ENCODE measurements around the gene RALGPS1.

RALGPS1 gene

DNA sequence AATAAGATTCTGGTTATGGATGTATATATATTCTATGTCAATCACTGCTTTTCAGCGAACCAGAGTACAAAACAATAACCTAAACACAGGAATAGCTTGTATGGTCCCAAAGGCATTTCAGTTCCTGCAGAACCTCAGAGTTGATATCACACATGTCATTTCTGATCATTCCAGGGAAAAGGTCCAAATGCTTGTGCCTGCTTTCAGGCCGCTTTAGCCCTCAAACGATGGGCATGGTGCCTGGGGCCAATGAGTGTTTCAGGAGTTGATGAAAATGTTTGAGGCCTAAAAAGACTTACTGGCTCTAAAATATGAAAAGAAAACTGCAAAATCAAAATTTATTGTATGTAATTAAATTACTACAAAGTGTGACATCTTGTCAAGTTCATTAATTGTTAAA is 185.1 kb downstream of the RALGPS1 start:
- DNase-seq (ENCODE audit: low read depth), result no peak

DNA sequence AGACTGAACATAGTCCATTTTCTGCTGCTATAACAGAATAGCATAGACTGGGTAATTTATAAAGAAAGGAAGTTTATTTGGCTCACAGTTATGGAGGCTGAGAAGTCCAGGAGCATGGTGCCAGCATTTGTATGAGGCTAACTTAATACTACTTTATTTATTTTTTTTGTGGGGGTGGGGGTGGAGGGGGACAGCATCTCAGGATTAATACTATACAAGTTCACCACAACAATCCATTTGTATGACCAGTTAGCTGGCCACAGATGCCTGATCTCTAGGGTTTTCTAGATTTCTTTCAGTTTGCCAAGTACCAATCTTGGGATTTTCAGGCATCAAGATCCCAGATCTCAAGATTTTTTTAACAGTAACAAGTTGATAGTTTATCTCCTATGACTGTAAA is 187.6 kb downstream of the RALGPS1 start:
- no peak for DNase-seq (ENCODE audit: low read depth)

DNA sequence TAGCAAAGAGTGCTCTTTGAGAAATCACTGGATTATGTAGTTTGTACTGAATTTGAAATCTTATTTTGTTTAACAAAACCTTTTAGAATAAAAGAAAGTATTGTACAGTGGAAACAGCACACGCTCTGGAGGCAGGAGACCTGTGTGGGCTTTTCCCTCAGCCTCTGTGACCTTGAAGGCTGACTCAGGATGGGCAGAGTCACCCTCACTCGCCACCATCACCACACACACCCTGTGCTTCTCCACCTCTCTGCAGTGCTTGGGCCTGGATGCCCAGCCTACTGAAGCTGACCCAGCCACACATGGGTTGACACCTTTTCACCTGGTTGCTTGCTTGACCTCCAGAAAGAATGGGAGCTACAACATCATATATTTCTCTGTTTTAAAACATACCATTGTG is 188.2 kb downstream of the RALGPS1 start:
- DNase-seq (ENCODE audit: low read depth), result no peak

DNA sequence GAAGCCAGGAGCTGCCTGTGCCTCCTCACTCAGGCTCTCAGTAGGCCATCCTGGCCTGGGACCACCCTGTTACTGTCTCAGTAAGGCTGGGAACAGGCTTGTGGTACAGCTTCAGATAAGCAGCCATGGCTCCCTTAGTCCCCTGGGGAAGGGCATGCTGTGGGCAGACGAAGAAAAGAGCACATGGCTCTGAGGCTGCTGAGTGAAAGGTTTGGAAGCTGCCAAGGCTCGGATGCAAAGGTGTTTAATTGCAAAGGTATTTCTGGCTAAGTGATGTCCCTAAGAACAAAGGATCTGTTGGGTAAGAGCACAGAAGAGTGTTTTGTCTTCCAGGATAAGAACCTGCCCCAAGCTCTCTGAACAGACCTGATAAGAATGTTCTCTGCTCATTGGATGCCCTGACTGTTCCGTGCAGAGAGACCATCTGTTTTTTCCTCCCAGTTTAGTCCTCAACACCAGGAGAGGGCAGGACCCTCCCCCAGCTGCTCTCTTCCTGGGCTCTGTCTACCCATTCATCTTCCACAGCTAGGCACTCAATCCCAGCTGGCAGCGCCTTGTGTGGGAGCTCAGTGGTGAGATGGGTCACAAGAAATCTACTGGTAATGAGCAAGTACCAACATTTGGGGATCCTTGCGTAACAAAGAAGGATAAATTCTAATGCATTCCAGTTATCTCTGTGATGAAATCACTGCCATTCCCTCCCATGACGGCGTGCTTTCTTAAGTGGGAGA is 190.2 kb downstream of the RALGPS1 start:
- DNase-seq (ENCODE audit: low read depth), result no peak

DNA sequence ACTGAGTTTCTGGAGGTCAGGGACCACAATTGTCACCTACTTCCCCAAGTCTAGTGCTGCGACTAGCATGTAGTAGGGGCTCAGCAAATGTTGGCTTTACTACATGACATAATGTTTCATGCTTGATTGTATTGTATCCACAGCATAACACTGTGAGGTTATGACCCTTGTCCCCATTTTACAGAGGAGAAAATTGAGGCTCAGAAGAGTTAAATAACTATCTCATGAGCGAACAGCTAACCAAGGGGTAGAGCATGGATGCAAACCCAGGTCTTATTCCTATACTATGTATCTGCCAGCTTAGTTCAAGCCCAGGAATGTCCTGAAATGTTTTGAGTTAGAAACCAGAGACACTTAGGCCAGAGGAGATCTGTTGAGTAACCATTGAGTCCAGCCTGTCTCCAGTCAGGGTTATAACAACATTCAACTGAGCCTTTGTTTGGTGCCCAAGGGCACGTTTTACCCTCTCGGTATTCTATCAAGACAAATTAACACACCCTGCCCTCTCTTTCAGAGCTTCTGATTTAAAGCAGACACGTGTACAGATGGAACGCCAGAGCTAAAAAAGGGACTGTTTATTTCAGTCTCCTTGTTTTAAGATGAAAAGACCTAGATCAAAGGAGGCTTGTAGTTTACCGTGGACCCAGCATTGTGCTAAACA is 191.4 kb downstream of the RALGPS1 start:
- no peak for DNase-seq (ENCODE audit: low read depth)

DNA sequence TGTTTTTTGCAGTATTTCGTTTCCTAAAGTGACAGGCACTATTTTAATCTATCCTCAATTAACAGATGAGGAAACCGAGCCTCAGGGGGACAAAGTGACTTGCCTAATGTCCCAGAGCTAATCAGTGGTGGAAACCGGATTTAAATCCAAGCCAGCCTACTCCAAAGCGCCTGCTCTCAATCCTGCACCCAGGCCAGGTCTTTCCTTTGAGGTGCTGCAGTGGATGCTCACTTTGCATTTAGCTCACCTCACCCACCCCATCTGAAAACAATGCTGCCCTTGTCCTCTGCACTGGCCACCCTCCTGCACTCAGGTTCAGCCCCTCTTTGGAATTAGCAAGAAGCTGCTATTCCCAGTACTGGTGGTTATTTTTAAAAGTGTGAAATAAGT is 191.9 kb downstream of the RALGPS1 start:
- no peak for DNase-seq (ENCODE audit: low read depth)

DNA sequence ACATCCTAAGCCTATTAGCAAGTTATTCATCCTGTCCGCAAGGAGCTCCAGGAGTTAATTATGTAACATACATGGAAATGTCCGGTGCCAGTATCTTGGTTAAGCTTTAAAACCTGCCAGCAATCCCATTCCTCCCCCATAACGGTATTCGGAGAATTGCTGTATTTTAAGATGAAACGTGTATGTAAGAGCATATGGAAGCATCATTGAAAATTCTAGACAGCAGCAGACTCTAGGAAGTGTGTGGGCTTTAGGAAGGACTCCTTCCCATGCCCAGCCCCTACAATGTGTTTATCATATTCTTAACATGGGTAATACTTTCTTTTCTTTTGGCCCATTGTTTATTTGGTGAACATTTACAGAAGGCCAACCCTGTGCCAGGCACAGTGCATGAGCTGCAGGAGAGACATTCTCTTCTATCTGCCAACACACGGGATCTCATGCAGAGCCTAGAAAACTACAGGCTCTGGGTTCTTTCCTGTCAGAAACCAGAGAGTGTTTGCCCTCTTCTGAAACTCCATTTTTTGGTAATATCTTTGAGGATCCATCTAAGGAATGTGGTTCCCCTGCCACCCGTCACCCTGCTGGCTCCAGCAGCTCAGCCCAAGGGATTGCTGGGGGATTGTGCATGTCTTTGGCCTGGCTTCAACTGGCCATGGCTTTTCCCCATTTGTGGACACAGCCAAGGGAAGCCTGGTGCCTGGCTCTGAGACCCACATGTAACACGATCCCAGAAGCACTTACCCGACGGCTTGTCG is 192.8 kb downstream of the RALGPS1 start:
- no peak for DNase-seq (ENCODE audit: low read depth)

DNA sequence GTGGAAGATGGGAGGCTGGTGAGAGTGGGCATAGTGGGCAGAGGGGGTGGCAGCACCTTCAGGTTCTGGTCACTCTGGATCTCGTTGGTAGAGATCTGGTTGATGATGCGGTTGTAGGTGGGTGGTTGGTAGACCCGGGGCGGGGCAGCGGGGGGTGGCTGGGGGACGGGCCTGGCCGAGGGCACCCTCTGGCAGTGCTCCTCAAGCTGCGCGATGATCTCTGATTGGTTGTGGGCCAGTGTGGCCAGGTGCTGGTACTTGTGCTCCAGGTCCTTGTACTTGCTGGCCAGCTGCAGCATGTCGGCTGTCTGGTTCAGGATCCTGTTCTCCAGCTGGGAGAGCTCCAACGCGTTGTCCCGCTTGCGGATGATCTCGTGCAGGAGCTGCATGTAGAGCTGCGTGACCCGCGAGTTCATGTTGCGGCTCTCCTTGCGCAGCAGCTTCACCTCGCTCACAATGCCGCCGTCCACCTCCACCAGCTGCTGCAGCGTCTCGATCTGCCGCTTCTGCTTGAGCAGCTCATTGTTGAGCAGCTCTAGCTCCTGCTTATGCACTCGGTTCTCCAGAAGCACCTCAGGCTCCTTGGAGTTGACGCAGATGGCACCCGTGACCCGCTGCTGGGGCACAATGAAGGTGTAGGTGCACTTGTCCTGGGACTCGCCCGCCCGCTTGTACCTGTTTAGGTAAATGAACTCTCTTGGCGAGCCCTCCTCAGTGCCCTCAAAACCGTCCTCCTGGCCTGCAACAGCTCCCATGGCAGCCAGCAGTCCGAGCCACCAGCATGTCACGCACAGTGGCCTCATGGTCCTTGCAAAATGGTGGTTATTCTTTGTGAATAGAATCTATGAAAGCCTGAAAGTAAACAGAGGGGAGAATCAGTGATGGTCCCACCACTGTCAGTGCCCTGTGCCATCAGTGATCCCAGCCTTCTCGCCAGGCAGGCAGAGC is 193.6 kb downstream of the RALGPS1 start:
- no peak for DNase-seq (ENCODE audit: low read depth)

DNA sequence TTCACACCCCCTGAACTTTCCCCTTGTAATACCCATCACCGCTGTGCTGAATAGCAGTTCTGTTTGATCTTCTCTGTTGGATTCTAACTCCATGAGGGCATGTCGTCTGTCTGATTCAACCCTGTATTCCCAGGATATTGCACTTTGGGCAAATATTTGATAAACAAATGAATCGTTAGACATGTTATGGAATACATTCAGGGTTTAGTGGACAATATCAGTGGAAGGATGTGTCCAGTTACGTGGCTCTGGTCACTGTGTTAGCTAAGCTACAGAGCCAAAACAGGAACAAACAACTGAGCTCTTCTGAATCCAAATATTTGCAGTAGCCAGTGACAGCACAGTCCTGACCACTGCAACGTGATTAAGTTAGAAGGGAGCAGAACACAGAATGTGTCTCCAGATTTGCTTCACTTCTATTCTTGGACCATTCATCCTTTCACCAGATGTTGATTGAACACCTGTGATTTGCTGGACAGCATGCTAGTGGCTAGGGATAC is 194.7 kb downstream of the RALGPS1 start:
- no peak for DNase-seq (ENCODE audit: low read depth)

DNA sequence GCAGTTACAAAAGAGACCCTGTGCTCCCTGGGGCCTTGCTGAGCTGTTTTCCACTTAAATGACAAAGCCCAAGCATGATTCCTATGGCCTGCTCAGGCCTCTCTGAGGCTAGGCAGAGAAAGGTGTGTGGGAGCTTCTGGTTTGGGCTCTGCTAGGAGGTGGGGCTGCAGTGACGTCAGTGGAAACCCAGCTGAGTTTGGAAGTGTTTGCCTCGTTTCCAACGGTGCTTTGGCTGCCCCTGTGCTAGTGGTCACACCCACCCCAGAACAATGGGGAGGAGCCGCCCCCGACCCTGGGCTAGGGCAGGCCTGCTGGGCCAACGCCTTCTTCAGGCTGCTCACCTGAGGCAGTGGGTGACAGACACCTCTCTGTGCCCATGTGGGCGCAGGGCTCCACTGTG is 197.5 kb downstream of the RALGPS1 start:
- no peak for DNase-seq (ENCODE audit: low read depth)

DNA sequence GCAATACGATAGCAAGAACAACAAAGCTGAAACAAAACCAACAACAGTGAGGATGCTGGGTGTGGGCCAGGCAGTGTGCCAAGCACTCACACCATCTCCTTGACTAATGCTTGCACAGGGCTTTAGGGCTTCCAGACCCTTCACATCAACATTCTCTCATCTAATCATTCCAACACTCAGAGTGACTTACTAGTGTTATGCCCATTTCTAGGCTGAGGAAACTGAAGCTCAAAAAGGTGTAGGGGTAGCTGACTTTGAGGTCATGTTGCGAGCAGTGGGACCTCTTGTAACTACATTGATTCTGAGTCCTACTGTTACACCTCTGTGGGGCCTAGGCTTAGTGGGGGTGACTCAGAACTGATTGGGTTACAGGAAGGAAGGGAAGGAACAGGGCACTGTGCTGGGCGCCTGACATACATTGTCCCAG is 198.2 kb downstream of the RALGPS1 start:
- no peak for DNase-seq (ENCODE audit: low read depth)

DNA sequence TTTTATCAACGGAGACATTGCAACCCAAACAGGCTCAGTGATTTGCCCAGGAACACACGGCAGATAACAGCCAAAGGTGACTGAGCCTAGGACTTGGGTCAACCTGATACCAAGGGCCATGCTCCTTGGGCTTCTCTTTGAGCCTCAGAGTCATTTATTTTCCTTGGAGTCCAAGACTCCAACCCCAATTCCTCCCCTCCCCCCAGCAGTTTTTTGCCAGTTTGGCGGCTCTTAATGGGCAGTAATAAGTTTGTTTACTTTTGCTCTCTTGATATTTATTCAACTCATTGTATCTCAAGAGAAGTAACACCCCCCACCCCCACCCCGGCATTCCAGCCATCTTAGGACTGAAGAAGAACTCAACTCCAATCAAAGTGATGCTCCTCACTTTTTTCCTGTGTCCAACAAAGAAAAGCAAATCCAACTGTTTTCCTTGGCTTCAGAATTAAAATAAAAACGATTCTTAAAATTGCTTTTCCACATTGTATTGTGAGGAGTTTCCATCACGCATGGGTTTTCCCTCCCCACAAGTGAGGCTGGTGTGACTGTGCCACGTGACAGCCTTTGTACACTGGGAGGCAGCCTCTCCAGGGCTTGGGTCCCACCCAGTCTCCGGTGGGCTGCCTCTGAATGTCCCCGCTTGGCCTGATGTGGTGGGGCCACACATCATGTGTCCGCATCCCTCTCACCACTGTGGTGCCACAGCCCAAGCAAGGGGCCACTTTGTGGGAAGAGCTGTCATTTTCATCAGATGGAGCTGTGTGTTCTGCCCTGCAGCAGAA is 198.8 kb downstream of the RALGPS1 start:
- DNase-seq (ENCODE audit: low read depth), result no peak

DNA sequence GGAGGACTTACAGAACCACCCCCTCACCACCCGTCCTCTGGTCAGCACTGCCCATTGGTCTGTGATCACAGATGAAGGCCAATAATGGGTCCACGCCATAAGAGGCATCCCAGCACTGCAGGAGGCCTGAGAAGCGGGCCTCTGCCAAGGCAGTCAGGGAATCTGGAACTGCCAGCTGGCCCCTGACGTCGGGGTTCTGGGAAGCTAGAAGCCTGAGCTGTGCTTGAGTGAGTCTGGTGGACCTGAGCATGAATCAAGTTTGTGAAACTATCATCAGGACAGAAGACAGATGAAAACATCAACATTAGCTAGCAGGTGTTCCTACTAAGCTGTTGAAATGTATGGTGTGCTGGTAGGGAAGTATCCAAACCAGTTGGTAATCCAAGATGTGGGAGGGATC is 200.0 kb downstream of the RALGPS1 start:
- DNase-seq (ENCODE audit: low read depth), result no peak

DNA sequence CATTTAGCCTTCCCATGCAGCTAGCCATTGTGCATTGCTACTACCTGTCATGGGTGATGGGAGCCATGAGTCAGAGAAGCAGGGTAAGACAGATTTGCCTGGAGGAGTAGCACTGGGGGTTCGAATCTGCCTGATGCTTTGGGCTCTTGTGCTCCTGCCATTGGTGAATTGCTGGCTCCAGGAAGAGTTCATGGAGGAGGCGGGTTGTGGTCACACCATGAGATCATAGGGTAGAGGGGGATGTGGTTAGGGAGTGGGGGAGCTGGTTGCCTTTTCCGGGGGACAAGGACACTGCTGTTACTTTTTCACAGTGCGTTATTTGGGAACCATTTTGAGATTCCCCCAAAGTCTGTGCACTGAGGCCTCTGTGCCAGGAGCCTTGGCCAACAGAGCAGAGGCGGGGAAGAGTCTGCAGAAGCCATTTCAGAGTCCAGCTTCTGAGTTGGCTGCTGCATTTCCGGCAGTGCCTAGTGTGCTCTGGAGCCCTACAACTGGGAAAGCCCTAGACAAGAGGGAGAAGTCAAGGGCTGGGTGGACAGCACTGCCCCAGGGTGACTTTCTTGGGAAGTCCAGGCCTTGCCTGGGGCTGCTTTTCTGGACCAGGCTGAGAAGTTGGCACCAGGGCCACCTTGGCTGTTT is 201.6 kb downstream of the RALGPS1 start:
- no peak for DNase-seq (ENCODE audit: low read depth)

DNA sequence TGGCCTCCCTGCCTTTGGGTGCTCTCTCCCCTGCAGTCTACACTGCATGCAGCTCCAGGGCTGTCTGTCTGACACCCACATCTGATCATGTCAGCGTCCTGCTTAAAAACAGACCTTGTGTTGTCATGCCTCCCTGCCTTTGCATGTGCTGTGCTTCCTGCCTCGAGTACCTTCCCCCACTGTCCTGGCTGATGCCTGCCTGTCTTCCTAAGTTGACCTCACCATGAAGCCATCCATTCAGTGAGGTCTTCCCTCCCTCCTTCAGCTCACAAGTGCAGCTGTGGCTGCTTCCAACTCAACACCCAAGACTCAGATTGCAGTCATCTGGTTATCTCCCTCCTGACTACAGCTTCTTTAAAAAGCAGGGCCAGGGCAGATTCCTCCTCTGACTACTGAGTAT is 202.4 kb downstream of the RALGPS1 start:
- DNase-seq (ENCODE audit: low read depth), result no peak

DNA sequence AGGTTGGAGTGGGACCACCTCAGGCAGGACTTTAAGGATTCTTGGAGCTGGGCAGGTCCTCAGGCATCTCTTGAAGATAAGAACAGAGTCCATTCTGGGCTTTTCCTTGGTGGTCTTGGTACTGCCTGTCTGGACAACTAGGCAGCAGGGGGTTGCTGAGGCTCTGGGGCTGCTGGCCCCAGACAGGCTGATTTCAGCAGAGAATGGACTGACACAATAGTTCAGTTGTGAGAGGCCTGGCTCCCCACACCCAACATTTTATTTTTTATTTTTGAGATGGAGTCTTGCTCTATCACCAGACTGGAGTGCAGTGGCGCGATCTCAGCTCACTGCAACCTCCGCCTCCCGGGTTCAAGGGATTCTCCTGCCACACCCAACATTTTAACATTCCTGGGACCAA is 203.2 kb downstream of the RALGPS1 start:
- DNase-seq (ENCODE audit: low read depth), result no peak

DNA sequence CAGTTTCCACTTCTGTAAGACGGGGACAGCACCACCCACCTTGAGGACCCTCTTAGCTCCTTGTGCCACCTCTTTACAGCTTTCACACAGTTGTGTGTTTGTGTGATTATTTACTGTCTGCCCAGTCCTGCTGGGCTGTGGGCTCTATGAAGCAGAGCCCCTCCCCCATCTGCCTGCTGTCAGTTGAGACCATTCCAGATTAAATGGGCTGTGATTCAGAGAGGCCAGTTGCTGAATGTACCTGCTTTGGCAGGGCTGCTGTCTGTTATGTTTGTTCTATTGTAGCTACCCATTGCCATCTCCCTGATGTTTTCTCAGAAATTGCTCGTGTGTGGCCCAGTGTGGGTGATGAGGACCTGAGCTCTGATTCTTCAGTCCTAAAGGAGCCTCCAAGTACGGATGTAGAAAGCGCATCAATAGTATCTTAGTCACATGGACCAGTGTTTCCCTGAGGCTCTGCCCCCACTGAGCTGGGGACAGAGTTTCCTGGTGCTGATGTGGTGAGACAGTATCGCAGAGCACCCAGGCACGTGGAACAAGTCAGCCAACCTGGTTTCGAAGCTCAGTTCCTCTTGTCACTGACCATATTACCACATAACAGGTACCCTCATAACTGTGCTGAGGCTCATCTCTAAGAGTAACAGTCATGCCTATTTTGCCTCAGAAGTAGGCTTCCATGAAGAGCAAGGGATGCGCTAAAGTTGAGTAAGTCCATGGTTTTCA is 204.2 kb downstream of the RALGPS1 start:
- no peak for DNase-seq (ENCODE audit: low read depth)

DNA sequence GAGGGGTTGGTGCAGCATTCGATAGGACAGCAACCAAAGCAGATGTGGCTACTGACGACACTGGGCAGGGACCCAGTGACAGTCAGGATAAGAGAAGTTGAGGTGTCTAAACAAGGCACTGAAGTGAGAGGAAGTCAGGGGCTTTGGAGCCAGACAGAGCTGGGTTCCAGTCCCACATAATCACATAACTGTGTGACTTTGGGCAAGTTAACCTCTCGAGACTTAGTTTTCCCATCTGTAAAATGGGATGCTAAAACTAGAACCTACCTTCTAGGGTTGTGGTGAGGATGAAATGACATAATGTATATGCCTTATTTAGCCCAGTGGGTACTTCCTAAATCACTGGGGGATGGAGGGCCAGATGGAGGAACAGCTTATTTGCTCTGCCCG is 204.7 kb downstream of the RALGPS1 start:
- no peak for DNase-seq (ENCODE audit: low read depth)

DNA sequence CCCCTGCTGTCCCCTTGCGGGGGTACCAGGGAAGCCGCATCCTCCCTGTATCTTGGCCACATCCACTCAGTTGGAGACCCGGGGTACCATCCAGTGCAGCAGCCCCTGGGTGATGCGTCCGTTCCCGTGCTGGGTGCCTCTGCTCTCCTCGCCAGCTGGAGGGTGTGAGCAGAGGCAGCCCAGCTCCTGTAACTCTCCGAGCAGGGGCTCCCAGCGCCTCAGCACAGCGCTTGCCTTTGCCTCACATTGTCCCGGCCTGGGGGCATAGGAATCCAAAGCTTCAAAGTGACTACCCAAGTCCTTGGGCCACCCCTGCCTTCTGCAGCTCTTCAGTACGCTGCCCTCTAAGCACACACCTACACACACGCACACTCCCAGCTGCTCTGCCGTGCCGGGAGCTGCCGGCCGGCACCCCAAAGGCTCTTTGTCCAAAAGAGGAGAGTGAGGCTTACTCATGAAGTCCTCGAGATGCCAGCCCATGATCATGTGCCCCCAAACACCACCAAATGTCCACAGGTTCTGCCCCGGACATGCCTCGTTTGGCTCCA is 207.1 kb downstream of the RALGPS1 start:
- DNase-seq (ENCODE audit: low read depth), result no peak

Measured in non-pigmented ciliary epithelial cell (primary cell).